DMS53 treated with DMSO at 0.1 percent for 48 hours (cell line): ENCODE measurements around the gene UTP20.

Experiments
- DNase-seq: peaks from one replicate; lab custom pipeline; 2025; ENCODE audit not compliant: unreplicated experiment; lab: John Stamatoyannopoulos, UW

Gene UTP20

DNA sequence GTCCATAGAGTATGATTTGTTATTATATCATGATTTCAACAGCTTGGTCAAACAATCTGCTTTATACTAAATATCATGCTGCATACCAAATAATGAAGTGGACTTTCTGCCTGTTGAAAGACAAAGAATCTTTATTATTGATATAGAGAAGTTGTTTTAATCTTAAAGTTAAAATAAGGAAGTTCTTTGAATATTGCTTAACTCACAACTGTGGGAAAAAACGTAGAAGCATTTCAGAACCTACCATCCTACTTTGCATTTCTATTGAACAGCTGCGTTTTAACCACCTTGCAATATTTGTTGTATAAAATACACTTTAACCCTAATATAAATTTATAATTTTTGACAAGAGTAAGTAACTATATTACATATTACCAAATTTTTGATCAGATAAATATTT lies 150.6 kb downstream of the UTP20 start:
- no peak for DNase-seq

DNA sequence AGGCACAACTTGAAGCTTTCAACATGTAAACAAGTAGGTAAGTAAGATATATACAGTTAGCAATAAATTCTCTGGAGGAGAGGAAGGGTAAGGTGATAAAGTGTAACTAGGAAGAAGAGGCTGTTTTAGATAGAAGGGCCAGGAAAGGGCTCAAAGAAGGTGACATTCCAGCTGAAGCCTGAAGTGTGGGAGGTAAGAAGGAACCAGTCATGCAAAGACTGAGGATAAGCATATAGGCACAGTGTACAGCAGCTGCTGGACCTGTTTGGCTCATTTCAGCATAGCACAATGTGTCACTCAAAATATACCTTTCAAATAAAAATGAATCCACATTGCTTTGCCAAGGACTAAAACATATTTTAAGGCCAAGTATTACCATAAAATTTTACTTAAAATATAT lies 156.2 kb downstream of the UTP20 start:
- DNase-seq, result no peak
